Stimulated activated CD4-positive, alpha-beta T cell treated with anti-CD3 and anti-CD28 coated beads, TNF-alpha, amount 100 ng/mL, for 48 hours (primary cell): Measurements from ENCODE around the gene ROS1.
A peak's percentile ranks its signal among the peaks of the same experiment; 100 is the strongest.
"Not testable (repeated sequence)": the region's sequence is repeated elsewhere in the genome, so short reads cannot be mapped to it uniquely, and the experiment has no call there.

Experiments used
- DNase-seq, 3 donors: peaks; one replicate each; pipeline ENCODE4 v3.0.0-alpha.2; 2020; ENCODE audit warnings: low read depth in 3 of 3

The ROS1 gene

GRCh38 chr6:117425431-117426153 is at the start of gene ROS1:
Gene ROS1, minus strand, starts transcription at chr6:117425942. Its CDS starts 286 bp downstream, at chr6:117425656.
- DNase-seq = no peak

- no peak for DNase-seq
Measured at GRCh38 chr6:117473401-117473800, 47.7 kb upstream of the ROS1 start.

- DNase-seq = no peak
Measured at GRCh38 chr6:117472667-117473066, 46.9 kb upstream of the ROS1 start.

- no peak for DNase-seq
Measured at GRCh38 chr6:117469791-117470190, 44.0 kb upstream of the ROS1 start.

GRCh38 chr6:117469356-117469755 is 43.6 kb upstream of the ROS1 start:
- DNase-seq = no peak

- DNase-seq = not testable (repeated sequence)
Measured at GRCh38 chr6:117468527-117468926, 42.8 kb upstream of the ROS1 start.

GRCh38 chr6:117467876-117468275 is 42.1 kb upstream of the ROS1 start:
- DNase-seq = no peak

- no peak for DNase-seq
Measured at GRCh38 chr6:117465691-117466090, 39.9 kb upstream of the ROS1 start.

- DNase-seq = no peak
Measured at GRCh38 chr6:117464700-117465099, 39.0 kb upstream of the ROS1 start.

GRCh38 chr6:117463762-117464665 is 38.3 kb upstream of the ROS1 start:
- DNase-seq = no peak

GRCh38 chr6:117459204-117459944 is 33.6 kb upstream of the ROS1 start:
- no peak for DNase-seq

- DNase-seq = no peak
Measured at GRCh38 chr6:117456998-117457397, 31.3 kb upstream of the ROS1 start.

GRCh38 chr6:117456250-117456649 is 30.5 kb upstream of the ROS1 start:
- no peak for DNase-seq

- no peak for DNase-seq
Measured at GRCh38 chr6:117451671-117452070, 25.9 kb upstream of the ROS1 start.

GRCh38 chr6:117449549-117450439 is 24.1 kb upstream of the ROS1 start:
- DNase-seq = peak in 2 of 3 donors; percentile 13 to 58

GRCh38 chr6:117448732-117449485 is 23.2 kb upstream of the ROS1 start:
- no peak for DNase-seq

GRCh38 chr6:117448011-117448410 is 22.3 kb upstream of the ROS1 start:
- DNase-seq = no peak

GRCh38 chr6:117446861-117447260 is 21.1 kb upstream of the ROS1 start:
- DNase-seq = no peak

- DNase-seq = no peak
Measured at GRCh38 chr6:117444600-117444999, 18.9 kb upstream of the ROS1 start.

GRCh38 chr6:117442313-117442712 is 16.6 kb upstream of the ROS1 start:
- not testable (repeated sequence) for DNase-seq
